Small intestine (tissue), 7 donors: ENCODE measurements around the gene SMIM35. TPM values are rescaled to one million over a fixed set of nuclear protein-coding genes. Genes with fewer than 3 reads are reported as not detected.

Experiments used
- DNase-seq, 2 donors: peaks; one replicate each; pipeline versions ENCODE4 v3.0.0 to v3.0.0-alpha.2; 2013
- FAIRE-seq: peaks from 2 replicates; lab custom pipeline; 2012; peaks lifted over from hg19 to GRCh38; lab: Jason Lieb, UNC
- H3K27ac ChIP-seq, 3 donors: one replicate each; pipeline ENCODE4 v1.5.1; 2013; ENCODE audit warnings: low read length in 2 of 3, mild to moderate bottlenecking in 2 of 3, control low read depth in 1 of 3, inconsistent platforms in 1 of 3, low read depth in 1 of 3, moderate library complexity in 1 of 3
- H3K27me3 ChIP-seq, 3 donors: one replicate each; pipeline ENCODE4 v1.6.1; 2013; ENCODE audit warnings: low read length in 3 of 3, inconsistent platforms in 1 of 3; ENCODE audit not compliant: control insufficient read depth in 3 of 3, insufficient read depth in 3 of 3
- H3K36me3 ChIP-seq, 3 donors: one replicate each; pipeline ENCODE4 v1.6.1; 2013; ENCODE audit warnings: low read length in 3 of 3, inconsistent platforms in 1 of 3, low read depth in 1 of 3, mild to moderate bottlenecking in 1 of 3, moderate library complexity in 1 of 3; ENCODE audit not compliant: control insufficient read depth in 3 of 3, insufficient read depth in 2 of 3
- H3K4me1 ChIP-seq, 3 donors: one replicate each; pipeline ENCODE4 v1.6.1; 2013; ENCODE audit warnings: low read length in 2 of 3, inconsistent platforms in 1 of 3, low read depth in 1 of 3, mild to moderate bottlenecking in 1 of 3, moderate library complexity in 1 of 3; ENCODE audit not compliant: control insufficient read depth in 3 of 3, insufficient read depth in 2 of 3
- H3K4me3 ChIP-seq, 3 donors: one replicate each; pipeline ENCODE4 v1.5.1; 2013; ENCODE audit warnings: low read length in 3 of 3, control low read depth in 1 of 3, inconsistent platforms in 1 of 3, low read depth in 1 of 3, mild to moderate bottlenecking in 1 of 3, moderate library complexity in 1 of 3
- H3K9me3 ChIP-seq, 2 donors: one replicate each; pipeline ENCODE4 v1.6.1; 2013; ENCODE audit warnings: low read depth in 1 of 2, low read length in 1 of 2; ENCODE audit not compliant: control insufficient read depth in 2 of 2, insufficient read depth in 1 of 2
- WGBS, 3 donors: extraction: QIAGEN DNeasy Blood & Tissue Kit; methylation state at CpG; one replicate each; pipeline ENCODE4 v1.1.7; 2013; 5-methylcytosine and 5-hydroxymethylcytosine counted together
- polyA plus RNA-seq, 4 donors: library from polyadenylated mRNA; stranded (reverse) in 3 of 4; unstranded in 1 of 4; fragments of 200-250 nt in 3 of 4; fragments of 120-200 nt in 1 of 4; gene quantifications; one replicate each; pipeline versions ENCODE4 v1.2.1 to v1.2.3, GENCODE V29; 2013
- donor health status: healthy with polysubstance abuse.
- donor health status: control.
- donor health status: control.
- donor health status: Bipolar disorder and iron deficiency.
- donor health status: healthy.

SMIM35 gene
- polyA plus RNA-seq, 4 donors = 0.03 to 0.44 TPM; not detected in 2

DNA sequence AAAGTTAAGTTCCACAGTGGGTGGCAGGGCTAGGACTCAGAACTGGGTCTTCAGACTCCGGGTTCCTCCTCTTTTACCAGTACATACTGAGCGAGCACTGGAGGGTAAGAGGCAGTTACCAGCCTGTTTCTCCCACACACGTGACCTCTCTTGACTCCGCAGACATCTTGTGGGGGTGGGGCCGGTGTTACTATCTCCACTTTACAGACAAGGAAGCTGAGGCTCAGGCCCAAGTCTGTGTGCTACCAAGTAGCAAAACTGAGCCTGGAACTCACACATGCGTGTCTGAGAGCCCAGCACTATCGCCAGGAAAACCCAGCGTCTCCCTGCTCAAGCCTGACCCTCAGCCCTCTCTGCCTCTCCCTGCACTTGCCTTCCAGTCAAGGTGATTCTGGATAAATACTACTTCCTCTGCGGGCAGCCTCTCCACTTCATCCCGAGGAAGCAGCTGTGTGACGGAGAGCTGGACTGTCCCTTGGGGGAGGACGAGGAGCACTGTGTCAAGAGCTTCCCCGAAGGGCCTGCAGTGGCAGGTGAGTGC lies 16.0 kb upstream of the SMIM35 start:
- no peak overlapping the region for H3K27ac ChIP-seq
- peaks cover 0 to 64% (median 6%) of the 10 kb centered on the region in 3 donors for H3K36me3 ChIP-seq
- H3K4me3 ChIP-seq = no peak overlapping the region
- H3K9me3 ChIP-seq = no peaks in the 10 kb centered on the region
- FAIRE-seq (no peak), DNase-seq (no peak)
- H3K27me3 ChIP-seq = no peaks in the 10 kb centered on the region
- 81 to 82% (median 82%) methylated on average over 13 of the region's 13 CpGs for whole genome bisulfite sequencing, 3 donors
- H3K4me1 ChIP-seq = no peaks in the 10 kb centered on the region

DNA sequence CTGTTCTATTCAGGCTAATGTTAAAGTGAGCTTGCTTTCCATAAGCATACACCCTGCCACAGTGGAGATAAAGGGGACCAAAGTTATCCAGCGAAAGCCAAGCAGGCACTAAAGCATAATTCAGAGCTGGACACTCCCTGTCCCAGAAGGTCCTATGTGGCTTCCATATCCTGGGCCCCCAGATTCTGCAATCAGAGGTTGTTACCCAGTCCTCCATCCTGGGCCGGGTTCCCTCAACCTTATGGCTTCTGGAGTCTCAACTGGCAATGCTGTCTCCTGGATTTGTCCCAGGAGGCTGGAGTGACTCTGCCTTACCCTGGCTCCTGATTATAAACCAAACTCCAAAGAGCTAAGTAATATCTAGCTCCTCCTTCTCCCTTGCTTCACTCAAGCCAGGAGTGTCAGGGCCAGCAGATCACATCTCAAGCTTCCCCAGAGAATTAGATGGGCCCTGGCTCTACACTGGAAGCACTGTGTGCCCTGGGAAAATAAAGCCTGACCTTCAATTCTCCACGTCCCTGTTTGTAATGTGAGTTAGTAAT lies 14.0 kb upstream of the SMIM35 start:
- Histone ChIP-seq H3K27ac (no peak overlapping the region), H3K27me3 (no peaks in the 10 kb centered on the region), H3K36me3 (peaks cover 0 to 64% (median 5%) of the 10 kb centered on the region in 3 donors)

DNA sequence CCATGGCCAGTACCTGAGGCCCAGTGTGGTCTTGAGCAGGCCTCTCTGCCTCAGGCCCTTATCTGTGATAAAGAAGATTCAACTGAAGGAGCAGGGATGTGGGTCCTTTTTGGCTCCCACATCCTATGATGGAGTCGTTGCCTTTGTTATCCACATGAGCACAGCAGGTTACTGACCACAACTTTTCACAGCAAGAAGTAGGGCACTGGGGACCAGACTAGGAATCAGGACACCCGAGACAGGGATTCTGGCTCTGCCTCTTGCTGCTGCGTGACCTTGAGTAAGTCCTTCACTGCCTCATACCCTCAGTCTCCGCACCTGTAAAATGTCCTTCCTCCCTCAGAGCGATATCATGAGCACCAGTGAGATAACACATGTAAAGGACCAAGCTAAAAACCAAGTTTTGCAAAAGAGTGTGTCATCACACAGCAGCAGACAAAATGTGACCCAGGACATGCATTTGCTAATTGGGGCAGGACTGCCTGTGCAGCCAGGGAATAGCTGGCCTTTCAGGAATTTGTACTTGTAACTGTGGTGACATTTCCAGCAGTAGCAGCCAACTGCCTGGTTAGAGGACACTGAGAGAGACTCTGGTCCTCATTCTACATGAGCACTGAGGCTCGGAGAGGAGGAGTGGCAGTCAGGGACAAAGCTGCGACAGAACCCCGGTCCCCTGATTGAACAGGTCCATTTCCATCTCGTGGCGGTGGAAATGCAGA lies 13.2 kb upstream of the SMIM35 start:
- H3K4me3 ChIP-seq = no peak overlapping the region
- DNase-seq = no peak

More for the DNA sequence above, 14.0 kb upstream of the SMIM35 start:
- 51 to 81% (median 70%) methylated on average over 3 of the region's 3 CpGs for WGBS, 3 donors
- Histone ChIP-seq H3K4me1 (peaks cover 0 to 8% (median under 1%) of the 10 kb centered on the region in 3 donors), H3K9me3 (no peaks in the 10 kb centered on the region), H3K4me3 (no peak overlapping the region)
- no peak for DNase-seq
- no peak for FAIRE-seq

DNA sequence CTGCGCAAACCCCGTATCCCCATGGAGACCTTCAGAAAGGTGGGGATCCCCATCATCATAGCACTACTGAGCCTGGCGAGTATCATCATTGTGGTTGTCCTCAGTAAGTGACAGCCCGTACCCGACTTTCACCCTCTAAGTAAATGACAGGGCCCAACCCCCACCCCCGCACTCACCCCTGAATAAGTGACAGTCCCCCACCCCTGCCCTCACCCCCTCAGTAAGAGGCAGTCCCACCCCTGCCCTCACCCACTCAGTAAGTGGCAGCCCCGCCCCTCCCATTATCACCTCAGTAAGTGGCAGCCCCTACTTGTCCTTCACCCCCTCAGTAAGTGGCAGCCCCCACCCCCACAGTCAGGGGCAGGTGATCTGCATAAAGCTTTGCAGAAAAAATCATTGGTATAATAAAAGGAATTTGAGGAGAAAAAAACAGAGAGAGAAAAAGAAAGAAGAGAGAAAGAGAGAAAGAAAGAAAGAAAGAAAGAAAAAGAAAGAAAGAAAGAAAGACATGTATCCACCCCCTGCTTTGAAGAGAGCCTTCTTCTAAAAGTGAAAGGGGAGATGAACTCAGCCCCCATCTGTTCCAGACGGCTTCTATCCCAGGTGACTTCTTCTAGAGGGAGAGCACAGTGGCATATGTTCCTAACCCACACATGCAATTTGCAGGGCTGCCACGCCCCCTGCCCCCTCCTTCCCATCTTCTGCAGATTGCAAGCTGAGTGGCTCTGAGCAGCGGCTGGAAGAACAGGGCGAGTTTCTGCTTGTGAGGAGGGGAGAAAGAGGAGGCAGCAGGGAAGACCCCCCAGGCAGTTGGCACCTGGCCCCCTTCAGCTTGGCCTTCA lies 12.5 kb upstream of the SMIM35 start:
- 73 to 85% (median 76%) methylated on average over 11 of the region's 11 CpGs for WGBS, 3 donors
- H3K27me3 ChIP-seq = no peaks in the 10 kb centered on the region
- peaks cover 0 to 12% (median 5%) of the 10 kb centered on the region in 3 donors for H3K4me1 ChIP-seq
- H3K9me3 ChIP-seq = no peaks in the 10 kb centered on the region
- H3K27ac ChIP-seq = no peak overlapping the region
- peaks cover 0 to 70% (median 0%) of the 10 kb centered on the region in 3 donors for H3K36me3 ChIP-seq
- no peak overlapping the region for H3K4me3 ChIP-seq
- DNase-seq (no peak), FAIRE-seq (no peak)

More for the DNA sequence above, 13.2 kb upstream of the SMIM35 start:
- H3K36me3 ChIP-seq = peaks cover 0 to 69% (median 2%) of the 10 kb centered on the region in 3 donors
- 81 to 85% (median 84%) methylated on average over 10 of the region's 10 CpGs for WGBS, 3 donors
- no peaks in the 10 kb centered on the region for H3K27me3 ChIP-seq
- no peaks in the 10 kb centered on the region for H3K9me3 ChIP-seq
- no peak overlapping the region for H3K27ac ChIP-seq
- peaks cover 0 to 12% (median 5%) of the 10 kb centered on the region in 3 donors for H3K4me1 ChIP-seq
- FAIRE-seq = no peak

DNA sequence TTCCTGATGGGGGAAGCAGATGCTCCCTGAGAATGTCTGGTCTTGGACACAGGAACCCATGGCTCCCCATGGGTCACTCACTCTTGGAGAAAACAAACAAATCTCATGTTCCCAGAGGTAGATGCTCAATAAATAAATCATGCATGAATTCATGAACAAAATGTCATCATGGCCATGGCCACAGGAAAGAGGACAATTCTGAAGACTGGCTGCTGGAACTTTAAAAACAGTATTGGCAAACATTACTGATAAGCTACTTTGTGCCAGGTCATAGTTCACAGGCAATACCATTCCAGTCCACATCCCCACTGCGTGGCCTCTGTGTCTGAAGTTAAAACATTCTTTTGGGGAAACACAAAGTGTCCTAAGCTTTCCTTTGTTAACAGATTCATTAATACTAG lies 9.2 kb upstream of the SMIM35 start:
- Histone ChIP-seq H3K9me3 (no peaks in the 10 kb centered on the region), H3K4me1 (peaks cover 5 to 38% (median 9%) of the 10 kb centered on the region in 3 donors), H3K27ac (no peak overlapping the region), H3K36me3 (peaks cover 0 to 56% (median 0%) of the 10 kb centered on the region in 3 donors), H3K4me3 (no peak overlapping the region), H3K27me3 (no peaks in the 10 kb centered on the region)
- WGBS, 3 donors = 21 to 37% (median 25%) methylated on average over 1 of the region's 1 CpG
- no peak for DNase-seq
- FAIRE-seq = no peak

DNA sequence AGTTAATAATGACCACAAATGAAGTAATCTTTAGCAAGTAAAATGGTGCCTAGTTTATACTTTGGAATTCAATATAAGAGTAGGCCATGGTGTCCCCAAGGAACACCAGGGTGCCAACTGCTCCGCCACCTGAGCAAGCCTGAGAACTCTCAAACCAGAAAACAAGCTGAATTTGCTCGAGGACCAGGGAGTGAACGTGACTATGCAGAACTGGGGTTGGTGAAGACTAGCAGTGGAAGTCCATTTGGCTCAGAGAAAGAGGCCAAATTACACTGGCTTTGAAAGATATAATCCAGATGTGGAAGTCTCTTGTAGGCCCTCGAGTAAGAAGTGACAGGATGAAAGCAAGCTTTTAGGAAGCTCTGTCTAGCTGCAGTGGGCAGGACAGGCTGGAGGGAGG lies 8.7 kb upstream of the SMIM35 start:
- no peak overlapping the region for H3K4me3 ChIP-seq
- peaks cover 0 to 52% (median 0%) of the 10 kb centered on the region in 3 donors for H3K36me3 ChIP-seq
- WGBS, 3 donors = 68 to 83% (median 72%) methylated on average over 4 of the region's 4 CpGs
- FAIRE-seq = no peak
- DNase-seq = no peak
- H3K9me3 ChIP-seq = no peaks in the 10 kb centered on the region
- H3K4me1 ChIP-seq = peaks cover 5 to 41% (median 9%) of the 10 kb centered on the region in 3 donors
- H3K27me3 ChIP-seq = no peaks in the 10 kb centered on the region
- no peak overlapping the region for H3K27ac ChIP-seq

DNA sequence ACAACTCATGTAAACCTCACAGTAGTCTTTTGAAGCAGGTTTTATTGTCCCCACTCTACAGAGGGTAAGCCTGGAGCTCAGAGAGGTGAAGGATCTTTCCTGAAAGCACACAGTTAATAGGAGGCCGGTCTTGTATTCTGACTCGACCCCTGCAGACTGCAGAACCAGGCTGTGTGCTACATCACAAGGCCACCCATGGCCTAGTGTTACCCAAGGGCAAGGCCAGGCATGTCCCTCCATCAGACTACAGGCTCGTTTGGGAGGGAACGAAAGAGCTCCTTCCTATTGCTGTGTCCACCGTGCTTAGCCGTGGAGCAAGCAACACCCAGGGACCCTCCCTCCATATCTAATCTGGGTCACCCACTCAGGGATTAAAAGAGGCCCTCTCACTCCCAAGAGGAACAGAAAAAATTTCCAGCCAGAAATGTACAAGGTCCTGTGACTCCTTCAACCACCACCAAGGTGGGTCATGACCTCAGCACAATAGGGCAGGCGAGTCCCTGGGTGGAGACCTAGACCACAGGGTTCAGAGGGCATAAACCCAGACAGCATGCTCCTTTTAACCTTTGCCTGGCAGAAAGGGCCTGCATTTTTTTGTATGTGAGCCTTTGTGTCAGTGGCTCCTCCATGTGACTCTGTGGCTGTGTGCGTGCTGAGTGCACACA lies 6.3 kb upstream of the SMIM35 start:
- H3K4me1 ChIP-seq = peaks cover 5 to 41% (median 9%) of the 10 kb centered on the region in 3 donors
- no peaks in the 10 kb centered on the region for H3K27me3 ChIP-seq
- H3K36me3 ChIP-seq = peaks cover 0 to 41% (median 0%) of the 10 kb centered on the region in 3 donors
- peak overlapping the region in 1 of 3 donors; percentile 47 for H3K27ac ChIP-seq
- DNase-seq (peak in 1 of 2 donors; percentile 34), FAIRE-seq (no peak)
- H3K9me3 ChIP-seq = no peaks in the 10 kb centered on the region
- WGBS, 3 donors = 50 to 75% (median 62%) methylated on average over 8 of the region's 8 CpGs
- no peak overlapping the region for H3K4me3 ChIP-seq
